LHCN-M2 (cell line): Measurements from ENCODE around the gene PPP1R9A. TPM values are rescaled to one million over a fixed set of nuclear protein-coding genes. Genes with fewer than 3 reads are reported as not detected.

Experiments used
- DNase-seq: peaks from one replicate; pipeline ENCODE4 v3.0.0-alpha.2; 2012; ENCODE audit warnings: low read depth
- total RNA-seq: library from RNA; depleted of rRNA; stranded (reverse); fragments of >200 nt; gene quantifications from 2 replicates; pipeline ENCODE4 v1.2.3, GENCODE V29; 2014

Gene PPP1R9A
- total RNA-seq, 1 experiment from 2014 or later, result 1.6 TPM

- no peak for DNase-seq
These were observed 119.2 kb downstream of the PPP1R9A start for GRCh38 chr7:95026421-95027072.

DNA sequence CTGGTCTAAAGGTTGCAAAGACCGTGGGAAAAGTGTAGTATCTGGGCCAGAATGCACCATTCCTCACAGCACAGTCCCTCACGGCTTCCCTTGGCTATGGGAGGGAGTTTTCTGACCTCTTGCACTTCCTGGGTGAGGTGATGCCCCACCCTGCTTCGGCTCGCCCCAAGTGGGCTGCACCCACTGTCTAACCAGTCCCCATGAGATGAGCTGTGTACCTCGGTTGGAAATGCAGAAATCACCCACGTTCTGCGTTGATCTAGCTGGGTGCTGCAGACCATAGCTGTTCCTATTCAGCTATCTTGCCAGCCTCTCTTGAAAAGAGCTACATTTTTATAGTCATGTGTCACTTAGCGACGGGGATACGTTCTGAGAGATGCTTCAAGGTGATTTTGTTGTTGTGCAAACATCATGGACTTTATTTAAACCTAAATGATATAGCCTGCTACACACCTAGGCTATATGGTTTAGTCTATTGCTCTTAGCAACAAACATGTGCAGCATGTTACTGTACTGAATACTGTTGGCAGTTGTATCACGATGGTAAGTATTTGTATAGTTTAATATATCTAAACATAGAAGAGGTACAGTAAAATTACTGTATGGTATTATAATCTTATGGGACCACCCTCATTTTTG is 120.0 kb downstream of the PPP1R9A start:
- no peak for DNase-seq

DNA sequence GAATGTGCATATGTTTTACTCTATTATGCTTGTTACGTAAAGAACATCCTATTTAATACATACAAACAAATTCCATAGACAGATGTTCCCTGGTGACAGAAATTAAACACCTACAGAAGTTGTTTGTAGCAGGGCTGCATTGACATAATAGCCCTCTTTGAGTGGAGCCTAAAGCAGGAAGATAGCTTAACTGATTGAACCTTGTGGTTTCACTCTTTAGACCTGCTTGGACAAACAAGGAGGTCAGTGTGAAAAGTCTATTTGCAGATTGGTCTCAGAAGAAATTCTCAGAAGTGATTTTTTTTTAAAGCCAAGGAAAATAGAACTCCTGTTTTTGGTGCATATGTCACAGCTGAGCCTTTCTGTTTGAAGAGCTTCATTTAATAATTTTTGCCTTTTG is 121.3 kb downstream of the PPP1R9A start:
- DNase-seq, result no peak

- DNase-seq, result no peak
These were observed 127.9 kb downstream of the PPP1R9A start for GRCh38 chr7:95035295-95035694.

- no peak for DNase-seq
These were observed 133.6 kb downstream of the PPP1R9A start for GRCh38 chr7:95041031-95041430.

DNA sequence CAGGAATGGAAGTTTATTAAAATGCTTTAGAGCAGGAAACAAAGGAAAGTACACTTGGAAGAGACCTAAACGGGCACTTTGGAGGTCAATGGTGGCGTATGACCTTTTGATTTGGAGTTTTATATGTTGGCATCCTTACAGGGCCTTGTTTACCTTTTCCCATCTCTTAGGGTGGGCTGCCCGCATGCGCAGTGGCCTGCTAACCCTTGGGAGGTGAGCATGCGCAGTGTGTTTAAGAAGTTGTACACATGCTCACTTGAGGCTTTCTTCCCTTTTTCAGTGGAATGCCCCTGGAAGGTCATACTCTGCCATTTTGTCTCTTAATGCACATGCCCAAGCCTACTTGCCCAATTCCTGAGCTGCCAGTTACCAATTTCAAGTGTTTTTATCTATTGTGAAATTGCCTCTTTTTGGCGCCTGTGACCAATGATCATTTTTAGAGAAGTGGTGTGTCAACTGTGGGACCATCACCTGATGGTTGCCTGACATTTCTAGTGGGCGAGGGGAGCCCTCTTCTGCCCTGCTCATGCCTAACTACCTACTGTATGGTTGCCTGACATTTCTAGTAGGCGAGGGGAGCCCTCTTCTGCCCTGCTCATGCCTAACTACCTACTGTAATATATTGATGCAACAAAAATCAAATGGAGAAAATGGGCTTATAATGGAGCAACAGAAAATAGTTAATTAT is 138.0 kb downstream of the PPP1R9A start:
- peak; percentile 76 for DNase-seq

DNA sequence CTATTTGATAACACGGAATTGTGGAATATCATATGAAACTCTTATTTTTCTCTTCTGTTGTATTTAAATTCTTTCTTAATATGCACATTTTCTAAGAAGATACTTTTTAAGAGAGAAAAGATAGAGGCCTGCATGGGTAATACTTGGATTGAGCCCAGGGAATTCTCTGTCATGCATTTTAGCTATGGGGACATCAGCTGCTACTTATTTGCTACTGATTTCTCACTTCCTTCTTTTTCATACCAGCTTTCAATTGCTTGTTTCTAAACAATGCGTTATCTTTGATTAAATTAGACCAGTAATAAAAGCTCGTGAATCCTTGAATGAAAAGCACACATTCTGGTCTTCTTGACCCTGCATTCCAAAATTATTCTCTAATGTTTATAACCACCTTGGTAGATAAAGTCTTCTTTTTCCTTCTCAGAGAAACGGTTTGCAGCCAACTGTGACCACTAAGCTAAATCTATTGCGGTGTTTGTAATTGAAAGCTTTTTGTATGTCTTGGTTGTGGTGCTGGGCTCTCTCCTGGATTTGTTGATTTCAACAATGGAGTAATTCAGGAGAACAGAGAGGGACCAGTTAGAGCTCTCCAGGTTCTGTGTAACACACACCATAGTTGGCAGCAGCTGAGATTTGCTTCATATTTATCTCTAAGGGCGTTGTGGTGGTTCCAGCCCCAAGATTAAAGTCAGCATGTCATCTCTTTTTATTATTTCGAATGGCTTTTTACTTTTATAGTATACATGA is 139.3 kb downstream of the PPP1R9A start:
- DNase-seq, result no peak

DNA sequence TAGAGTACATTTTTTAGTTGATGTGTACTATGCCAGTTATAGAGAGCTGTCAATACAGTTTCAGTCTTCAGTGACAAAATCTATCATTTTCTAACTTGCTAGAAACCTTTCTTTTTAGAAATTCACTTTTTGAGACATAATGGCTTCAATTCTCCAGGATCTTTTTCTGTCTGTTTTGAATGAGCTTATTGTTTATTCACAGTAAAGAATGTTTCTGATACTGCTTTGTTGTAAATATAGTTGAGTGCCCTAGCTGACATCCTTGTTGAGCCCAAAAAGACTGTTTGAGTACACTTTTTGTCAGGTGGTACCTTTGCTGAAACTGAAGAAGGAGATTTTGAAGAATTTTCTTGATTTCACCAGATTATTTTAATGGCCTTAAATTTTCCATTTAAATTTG is 139.9 kb downstream of the PPP1R9A start:
- DNase-seq, result no peak

DNA sequence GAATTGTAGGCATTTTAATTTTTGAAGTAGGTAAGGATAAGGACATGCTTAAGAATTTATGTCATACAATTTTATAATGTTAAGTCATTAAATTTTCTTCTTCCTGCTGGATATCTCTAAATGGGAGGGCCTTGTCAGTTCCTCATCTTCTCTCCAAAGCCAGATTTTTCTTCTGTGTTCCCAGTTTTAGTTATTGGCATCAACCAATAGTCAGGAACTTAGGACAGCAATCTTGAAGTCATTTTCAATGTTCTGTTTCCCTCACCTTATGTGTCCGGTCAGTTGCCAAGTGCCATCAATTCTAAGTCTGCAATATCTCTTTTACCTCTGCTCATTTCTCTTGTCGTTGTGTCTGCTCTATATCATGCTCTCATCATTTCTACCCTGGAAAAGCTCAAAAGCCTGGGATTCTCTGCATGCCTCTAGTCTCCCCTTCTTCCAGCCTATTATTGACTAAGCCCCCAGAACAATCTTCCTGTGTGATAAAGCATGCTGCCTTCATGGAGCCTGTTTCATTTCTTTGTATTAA is 145.2 kb downstream of the PPP1R9A start:
- DNase-seq, result no peak

DNA sequence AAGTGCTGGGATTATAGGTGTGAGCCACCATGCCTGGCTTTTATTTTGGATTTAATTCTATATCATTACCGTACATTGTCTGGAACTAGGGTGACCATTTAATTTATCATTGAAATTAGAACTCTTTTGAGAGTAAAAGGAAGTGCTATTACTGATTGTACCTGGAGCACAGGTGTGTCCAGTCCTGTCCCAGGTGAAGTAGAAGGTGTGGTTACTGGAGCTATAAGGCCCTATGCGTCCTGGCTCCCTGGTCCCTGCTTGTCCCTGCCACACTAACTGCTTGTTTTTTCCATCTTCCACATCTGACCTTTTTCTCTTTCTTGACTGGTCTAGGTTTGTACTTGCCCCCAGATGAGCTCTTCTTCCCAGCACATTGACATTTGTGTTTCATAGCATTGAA is 147.0 kb downstream of the PPP1R9A start:
- DNase-seq, result no peak

- DNase-seq, result no peak
These were observed 147.9 kb downstream of the PPP1R9A start for GRCh38 chr7:95055295-95055694.

DNA sequence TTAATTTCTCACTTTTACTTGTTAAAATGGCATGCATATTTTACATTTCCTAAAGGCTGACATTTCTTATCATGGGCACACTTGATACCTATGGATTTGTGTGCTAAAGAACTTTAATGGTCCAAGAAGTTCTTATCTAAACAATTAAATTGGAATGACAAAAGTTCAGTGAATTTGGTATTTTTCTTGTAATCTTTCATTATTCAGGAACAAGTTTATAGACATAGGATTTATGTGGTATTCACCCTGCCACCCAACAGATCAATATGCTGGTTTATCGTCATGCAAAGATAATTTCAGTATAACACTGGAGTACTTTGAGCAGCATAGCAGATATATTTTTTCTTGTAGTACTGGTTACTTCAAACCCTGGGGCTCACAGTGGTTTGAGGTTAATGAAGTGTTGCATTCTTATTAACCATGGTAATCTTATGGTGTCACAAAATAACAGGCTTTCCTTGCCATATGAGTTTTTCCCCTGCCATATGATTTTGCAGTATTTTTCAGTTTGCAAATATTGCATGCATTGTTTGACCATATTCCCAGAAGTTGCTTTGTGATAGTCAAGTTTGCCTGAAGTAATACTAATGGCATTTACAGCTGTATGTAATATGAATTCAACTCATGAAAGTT is 148.8 kb downstream of the PPP1R9A start:
- no peak for DNase-seq

DNA sequence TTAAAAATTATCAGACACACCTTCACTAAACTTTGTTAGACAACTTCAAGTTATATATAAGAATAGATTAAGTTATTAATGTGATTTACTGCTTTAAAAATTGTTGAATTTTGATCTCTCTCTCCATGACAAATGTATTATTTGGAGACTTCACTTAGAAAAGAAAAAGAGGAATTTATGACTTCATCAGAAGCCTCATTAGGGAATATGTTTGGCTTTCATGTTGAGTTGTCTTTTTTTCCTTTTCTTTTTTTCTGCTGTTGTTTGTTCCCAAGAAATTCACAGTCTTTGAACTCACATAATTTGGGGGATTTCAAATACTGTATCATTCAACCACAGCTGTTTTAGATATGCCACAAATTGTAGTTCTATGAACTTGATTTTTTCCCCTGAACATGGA is 149.5 kb downstream of the PPP1R9A start:
- no peak for DNase-seq

- no peak for DNase-seq
These were observed 152.5 kb downstream of the PPP1R9A start for GRCh38 chr7:95059842-95060313.

DNA sequence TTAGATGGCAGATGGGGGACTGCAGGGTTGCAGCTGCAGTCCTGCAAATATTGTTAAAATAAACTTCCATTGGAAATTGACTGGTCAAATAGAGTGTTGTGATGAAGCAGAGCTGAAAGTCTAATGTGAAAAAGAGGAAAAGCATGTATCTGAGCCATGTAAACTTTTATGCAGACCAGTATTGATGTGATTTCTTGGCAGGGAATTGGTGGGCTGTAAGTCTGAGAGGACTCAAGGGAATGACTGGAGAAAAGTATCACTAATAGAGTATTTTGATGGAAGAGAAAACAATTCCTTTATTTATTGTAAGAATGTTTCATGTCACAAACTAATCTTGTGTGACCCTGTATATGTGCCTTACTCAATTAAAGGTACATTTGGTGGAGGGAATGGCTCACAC is 155.5 kb downstream of the PPP1R9A start:
- DNase-seq, result no peak

GRCh38 chr7:95066737-95067530 is 159.5 kb downstream of the PPP1R9A start:
- DNase-seq, result peak; percentile 53

GRCh38 chr7:95088536-95089215 is 181.3 kb downstream of the PPP1R9A start:
- DNase-seq, result no peak

DNA sequence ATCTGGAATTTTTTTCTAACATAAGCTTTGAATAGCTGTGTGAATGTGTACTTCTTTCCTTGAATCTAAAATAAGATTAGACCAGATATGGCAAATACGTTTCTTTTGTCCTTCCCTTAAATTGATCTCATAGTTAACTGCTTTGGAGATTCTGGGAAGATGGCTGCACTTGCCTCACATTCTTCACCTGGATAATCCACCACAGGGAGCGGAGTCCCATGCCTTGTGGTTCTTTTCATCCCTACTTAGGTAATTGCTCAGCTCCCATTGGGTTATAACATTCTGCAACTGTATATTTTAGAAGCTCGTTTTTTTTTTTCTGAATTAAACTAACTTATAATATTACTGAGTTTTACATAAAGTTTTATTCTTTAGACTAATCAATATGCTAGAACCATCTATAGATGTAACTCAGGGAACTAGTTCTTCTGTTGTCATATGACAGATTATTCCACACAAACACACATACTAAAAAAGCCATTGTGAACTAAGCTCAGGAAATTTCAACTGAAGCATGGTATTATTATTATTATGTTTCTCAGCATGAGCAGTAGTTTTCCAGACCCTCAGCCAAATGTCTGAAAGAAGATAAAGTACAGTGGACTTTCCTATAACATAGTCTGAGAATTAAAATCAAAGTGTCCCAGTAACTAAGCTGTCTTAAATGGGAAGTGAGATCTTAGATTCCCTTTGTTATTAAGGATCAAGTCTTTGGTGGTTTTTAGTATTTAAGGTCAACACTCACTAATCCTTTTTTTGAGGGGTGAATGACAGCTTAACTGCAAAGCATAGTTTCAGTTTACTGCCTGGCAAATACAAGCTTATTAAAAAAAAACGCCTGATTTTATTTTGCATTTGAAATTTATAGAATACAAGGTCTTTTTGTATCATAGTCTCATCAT is 182.3 kb downstream of the PPP1R9A start:
- DNase-seq, result no peak

DNA sequence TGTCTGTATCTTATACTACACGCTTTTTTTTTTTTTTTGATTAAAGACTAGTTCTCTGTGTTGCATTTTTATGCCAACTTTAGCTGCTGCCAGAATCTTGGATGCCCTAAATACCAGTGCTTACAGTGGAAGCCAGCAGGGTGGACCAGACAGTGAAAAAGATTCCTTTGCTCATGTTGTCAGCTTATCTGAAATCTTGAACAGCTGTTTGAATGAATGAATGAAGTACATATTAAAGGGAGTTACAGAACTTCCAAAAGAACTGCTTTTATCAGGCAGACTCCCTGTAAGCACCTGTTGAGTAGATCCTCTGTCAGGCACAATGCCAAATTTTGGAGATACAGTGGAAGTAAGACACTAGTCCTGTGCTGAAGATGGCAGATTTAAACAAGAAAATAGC is 184.9 kb downstream of the PPP1R9A start:
- peak; percentile 67 for DNase-seq
